Brain microvascular endothelial cell (primary cell): ENCODE results near the gene RAB32.
A peak's percentile ranks its signal among the peaks of the same experiment; 100 is the strongest.

ENCODE experiments used
- DNase-seq: peaks from one replicate; pipeline ENCODE4 v3.0.0-alpha.2; 2020
- H3K27ac ChIP-seq: fragments of 250-450 bp; sonication (Bioruptor Pico); 2 replicates; pipeline ENCODE4 v1.5.1; 2020; ENCODE audit warnings: mild to moderate bottlenecking, moderate library complexity
- H3K27me3 ChIP-seq: fragments of 250-450 bp; sonication (Bioruptor Pico); replicated peaks from 2 replicates; pipeline ENCODE4 v1.5.1; 2020; ENCODE audit warnings: mild to moderate bottlenecking
- H3K36me3 ChIP-seq: fragments of 250-450 bp; sonication (Bioruptor Pico); replicated peaks from 2 replicates; pipeline ENCODE4 v1.5.1; 2020; ENCODE audit warnings: mild to moderate bottlenecking
- H3K4me3 ChIP-seq: 2 replicates; pipeline ENCODE4 v1.5.1; 2011; ENCODE audit warnings: low read depth, mild to moderate bottlenecking, control low read depth, low read length, moderate library complexity
- in situ Hi-C: cut with HindIII; loops from 2 replicates; pipeline ENCODE4 v1.10.0; 2017; ENCODE audit warnings: low sequenced_read_pairs, low pct_ligation_motif_present
- TF ChIP-seq, protein P1 (sequence below): IDR thresholded peaks from 2 replicates; pipeline ENCODE4 v1.5.1; 2011; ENCODE audit warnings: low read depth, mild to moderate bottlenecking, moderate library complexity, low read length, control low read depth, inconsistent platforms; ENCODE audit errors: missing control alignments

RAB32 gene

DNA sequence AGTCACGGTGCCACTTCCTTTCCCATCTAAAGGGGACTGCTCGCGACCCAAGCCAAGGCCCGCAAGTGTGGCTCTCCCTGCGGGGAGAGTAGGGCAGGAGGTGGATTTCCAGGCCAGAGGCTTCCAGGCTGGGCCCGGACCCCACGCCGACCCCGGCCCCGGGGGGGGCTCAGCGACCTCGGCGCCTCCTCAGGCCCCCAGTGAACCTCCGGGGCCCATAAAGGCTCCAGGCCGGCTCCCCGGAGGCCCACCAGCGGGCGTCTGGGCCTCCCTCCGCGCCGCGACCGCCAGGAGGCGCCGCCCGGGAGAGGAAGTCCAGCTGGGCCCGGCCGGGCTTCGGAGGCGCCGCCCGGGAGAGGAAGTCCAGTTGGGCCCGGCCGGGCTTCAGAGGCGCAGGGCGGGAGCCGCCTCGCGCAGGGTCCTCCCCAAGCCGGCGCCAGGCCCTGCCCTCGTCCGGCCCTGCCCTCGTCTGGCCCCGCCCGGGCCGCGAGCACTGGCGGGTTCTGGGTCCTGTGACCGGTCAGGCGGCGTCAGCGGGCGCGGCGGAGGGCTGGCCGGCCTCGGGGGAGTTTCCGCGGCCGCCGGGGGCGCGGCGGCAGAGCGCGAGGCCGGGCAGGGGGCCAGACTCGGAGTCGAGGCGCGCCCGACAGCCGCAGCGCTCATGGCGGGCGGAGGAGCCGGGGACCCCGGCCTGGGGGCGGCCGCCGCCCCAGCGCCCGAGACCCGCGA lies at the start of gene RAB32:
TSS of gene RAB32 (plus strand) at position 623 of the 729 bp plus-strand sequence. CDS start at position 662, 39 bp downstream.
- TF ChIP-seq, protein P1, sequence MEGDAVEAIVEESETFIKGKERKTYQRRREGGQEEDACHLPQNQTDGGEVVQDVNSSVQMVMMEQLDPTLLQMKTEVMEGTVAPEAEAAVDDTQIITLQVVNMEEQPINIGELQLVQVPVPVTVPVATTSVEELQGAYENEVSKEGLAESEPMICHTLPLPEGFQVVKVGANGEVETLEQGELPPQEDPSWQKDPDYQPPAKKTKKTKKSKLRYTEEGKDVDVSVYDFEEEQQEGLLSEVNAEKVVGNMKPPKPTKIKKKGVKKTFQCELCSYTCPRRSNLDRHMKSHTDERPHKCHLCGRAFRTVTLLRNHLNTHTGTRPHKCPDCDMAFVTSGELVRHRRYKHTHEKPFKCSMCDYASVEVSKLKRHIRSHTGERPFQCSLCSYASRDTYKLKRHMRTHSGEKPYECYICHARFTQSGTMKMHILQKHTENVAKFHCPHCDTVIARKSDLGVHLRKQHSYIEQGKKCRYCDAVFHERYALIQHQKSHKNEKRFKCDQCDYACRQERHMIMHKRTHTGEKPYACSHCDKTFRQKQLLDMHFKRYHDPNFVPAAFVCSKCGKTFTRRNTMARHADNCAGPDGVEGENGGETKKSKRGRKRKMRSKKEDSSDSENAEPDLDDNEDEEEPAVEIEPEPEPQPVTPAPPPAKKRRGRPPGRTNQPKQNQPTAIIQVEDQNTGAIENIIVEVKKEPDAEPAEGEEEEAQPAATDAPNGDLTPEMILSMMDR: peak; percentile 51
- Histone ChIP-seq H3K36me3 (no peaks in the 10 kb centered on the region), H3K4me3 (peak within 1 kb of the TSS; percentile 89), H3K27me3 (no peaks in the 10 kb centered on the region), H3K27ac (peak within 1 kb of the TSS; percentile 73)
- peak; percentile 80 for DNase-seq
- in situ Hi-C loops: no loop called here

DNA sequence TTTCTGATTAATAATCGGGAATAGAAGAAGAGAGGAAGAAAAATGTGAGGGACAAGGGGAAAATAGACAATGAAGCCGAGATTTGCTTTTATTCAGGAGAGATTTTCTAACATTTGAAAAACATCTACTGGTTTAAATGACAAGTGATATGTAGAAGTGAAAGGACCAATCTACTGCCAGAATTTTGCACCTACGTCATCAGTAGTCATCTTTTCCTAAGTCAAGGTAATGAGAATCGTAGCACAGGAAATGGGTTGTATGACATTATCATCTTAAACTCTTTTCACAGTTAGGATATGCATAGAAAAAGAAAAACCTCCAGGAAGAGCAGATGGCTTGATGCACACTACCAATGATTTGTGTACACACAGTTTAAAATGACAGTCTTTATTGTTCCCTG lies 45.3 kb upstream of the RAB32 start:
- no peak for DNase-seq
- Histone ChIP-seq H3K27me3 (no peaks in the 10 kb centered on the region), H3K4me3 (no peak overlapping the region), H3K27ac (no peak overlapping the region), H3K36me3 (no peaks in the 10 kb centered on the region)
- TF ChIP-seq, protein P1: no peak
- in situ Hi-C loops: no loop called here

DNA sequence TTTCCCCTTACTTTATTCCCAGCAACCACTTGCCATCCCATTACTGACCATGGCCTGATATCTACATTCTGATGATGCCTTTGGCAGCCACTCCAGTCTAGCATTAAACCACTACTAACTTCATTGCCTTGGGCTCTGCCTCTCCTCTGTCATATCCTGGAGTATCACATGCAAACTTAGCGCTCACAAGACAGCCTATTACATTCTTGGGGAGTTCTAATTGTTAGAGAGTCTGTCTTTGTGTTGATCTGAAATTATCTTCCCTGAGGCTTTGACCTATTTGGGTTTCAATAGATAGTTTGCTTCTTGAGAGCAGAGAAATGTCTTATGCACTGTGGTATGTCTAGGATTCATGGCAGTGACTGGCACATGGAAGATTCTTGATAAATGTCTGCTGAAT lies 40.5 kb upstream of the RAB32 start:
- H3K27me3 ChIP-seq: no peaks in the 10 kb centered on the region
- DNase-seq: no peak
- no peaks in the 10 kb centered on the region for H3K36me3 ChIP-seq
- TF ChIP-seq, protein P1: no peak
- H3K4me3 ChIP-seq: no peak overlapping the region
- H3K27ac ChIP-seq: no peak overlapping the region
- in situ Hi-C loops: no loop called here

DNA sequence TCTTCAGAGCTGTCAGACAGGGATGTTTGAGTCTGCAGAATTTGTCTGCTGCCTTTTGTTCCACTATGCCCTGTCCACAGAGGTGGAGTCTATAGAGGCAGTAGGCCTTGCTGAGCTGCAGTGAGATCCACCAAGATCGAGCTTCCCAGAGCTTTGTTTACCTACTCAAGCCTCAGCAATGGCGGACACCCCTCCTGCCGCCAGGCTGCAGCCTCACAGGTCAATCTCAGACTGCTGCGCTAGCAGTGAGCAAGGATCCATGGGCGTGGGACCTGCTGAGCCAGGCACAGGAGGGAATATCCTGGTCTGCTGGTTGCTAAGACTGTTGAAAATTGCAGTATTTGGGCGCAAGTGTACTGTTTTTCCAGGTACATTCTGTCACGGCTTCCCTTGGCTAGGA lies 28.4 kb upstream of the RAB32 start:
- Histone ChIP-seq H3K27me3 (no peaks in the 10 kb centered on the region), H3K27ac (no peak overlapping the region), H3K4me3 (no peak overlapping the region), H3K36me3 (no peaks in the 10 kb centered on the region)
- TF ChIP-seq, protein P1: no peak
- DNase-seq: no peak
- in situ Hi-C loops: no loop called here

DNA sequence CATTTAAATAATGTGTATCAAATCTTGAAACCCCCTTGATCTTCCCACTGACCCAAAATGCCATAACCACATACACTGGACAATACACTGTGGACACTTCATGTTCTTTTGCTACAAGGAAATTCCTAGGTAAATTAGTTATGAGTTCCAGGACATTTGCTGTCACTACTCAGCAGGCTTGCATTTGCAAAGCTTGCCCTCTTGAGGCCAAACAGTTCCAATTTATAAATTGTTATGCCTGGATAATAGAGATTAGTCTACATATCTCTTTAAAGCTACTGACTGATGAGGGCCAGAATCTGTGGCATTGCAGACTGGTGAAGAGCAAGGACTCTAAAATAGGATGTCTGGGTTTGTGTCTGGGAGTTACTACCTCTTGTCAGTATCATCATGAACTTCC lies 17.4 kb upstream of the RAB32 start:
- Histone ChIP-seq H3K27ac (no peak overlapping the region), H3K27me3 (no peaks in the 10 kb centered on the region), H3K36me3 (no peaks in the 10 kb centered on the region), H3K4me3 (no peak overlapping the region)
- TF ChIP-seq, protein P1: peak; percentile 48
- in situ Hi-C loops: no loop called here
- peak; percentile 17 for DNase-seq

DNA sequence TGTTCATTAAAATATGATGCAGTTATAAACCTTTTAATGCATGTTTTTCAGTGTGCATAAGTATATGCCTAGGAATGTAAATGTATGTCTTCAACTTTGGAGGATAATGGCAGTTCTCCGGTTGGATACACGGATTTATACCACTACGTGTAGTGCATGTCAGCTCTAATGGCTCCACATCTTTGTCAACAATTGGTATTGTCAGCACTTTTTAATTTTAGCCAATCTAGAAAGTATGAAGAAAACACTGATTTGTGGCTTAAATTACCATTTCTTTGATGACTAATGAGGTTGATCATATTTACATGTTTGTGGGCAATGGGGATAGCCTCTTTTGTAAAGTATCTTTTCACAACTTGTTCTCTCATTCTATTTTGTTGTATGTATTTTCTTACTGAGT lies 10.9 kb upstream of the RAB32 start:
- no peak overlapping the region for H3K27ac ChIP-seq
- in situ Hi-C loops: no loop called here
- no peak overlapping the region for H3K4me3 ChIP-seq
- H3K36me3 ChIP-seq: no peaks in the 10 kb centered on the region
- TF ChIP-seq, protein P1: no peak
- DNase-seq: no peak
- H3K27me3 ChIP-seq: no peaks in the 10 kb centered on the region
